H1 (cell line): ENCODE data around the gene AGAP1. TPM values are rescaled to one million over a fixed set of nuclear protein-coding genes. Genes with fewer than 3 reads are reported as not detected.

Experiments used
- CTCF ChIA-PET: fragments of 300-600 bp; sonication (Branson Sonifier 250); formaldehyde crosslinking; loops from one replicate; lab custom pipeline; 2021; ENCODE audit not compliant: partially characterized antibody; lab: Charles Lee
- POLR2A ChIA-PET: fragments of 300-600 bp; sonication (Branson Sonifier 250); formaldehyde crosslinking; loops from one replicate; lab custom pipeline; 2021; ENCODE audit warnings: inconsistent platforms; ENCODE audit not compliant: partially characterized antibody; lab: Charles Lee
- DNase-seq, 2 experiments: peaks; one replicate each; pipeline versions ENCODE4 v3.0.0 to v3.0.0-alpha.2; 2010 to 2022; ENCODE audit warnings: low spot score in 2 of 2, low read depth in 1 of 2, mixed read lengths in 1 of 2
- FAIRE-seq: peaks from 2 replicates; lab custom pipeline; 2011; peaks lifted over from hg19 to GRCh38; lab: Jason Lieb, UNC
- H2AFZ ChIP-seq: 2 replicates; pipeline ENCODE4 v1.8.1; 2012; ENCODE audit warnings: low read length, inconsistent platforms
- H2AK5ac ChIP-seq: 2 replicates; pipeline ENCODE4 v1.6.1; 2013; ENCODE audit warnings: low read depth, low read length
- H2BK120ac ChIP-seq: replicated peaks from 2 replicates; pipeline ENCODE3; 2013; ENCODE audit warnings: low read depth, low read length, inconsistent platforms
- H2BK12ac ChIP-seq: 2 replicates; pipeline ENCODE4 v1.6.1; 2013; ENCODE audit warnings: low read depth, low read length
- H2BK15ac ChIP-seq: 2 replicates; pipeline ENCODE4 v1.6.1; 2013; ENCODE audit warnings: low read length
- H2BK20ac ChIP-seq: 2 replicates; pipeline ENCODE4 v1.6.1; 2013; ENCODE audit warnings: low read length
- H2BK5ac ChIP-seq: 2 replicates; pipeline ENCODE4 v1.6.1; 2013; ENCODE audit warnings: low read depth, low read length
- H3K14ac ChIP-seq: 2 replicates; pipeline ENCODE4 v1.6.1; 2013; ENCODE audit warnings: inconsistent platforms; ENCODE audit not compliant: insufficient read length
- H3K18ac ChIP-seq: 2 replicates; pipeline ENCODE4 v1.6.1; 2013; ENCODE audit warnings: low read length; ENCODE audit errors: extremely low read depth
- H3K23ac ChIP-seq: 2 replicates; pipeline ENCODE4 v1.6.1; 2013; ENCODE audit warnings: inconsistent platforms; ENCODE audit not compliant: insufficient read length
- H3K23me2 ChIP-seq: 2 replicates; pipeline ENCODE4 v1.6.1; 2013; ENCODE audit warnings: low read depth, low read length
- H3K27ac ChIP-seq: 2 replicates; pipeline ENCODE4 v1.6.1; 2011; ENCODE audit warnings: low read depth, low read length, inconsistent platforms
- H3K27me3 ChIP-seq, 4 experiments: replicated peaks in 1 of 4; 1 replicate in 1 of 4; 2 replicates in 3 of 4; pipeline versions ENCODE4 v1.6.1 to v1.8.1; 2011 to 2013; ENCODE audit warnings: low read length in 3 of 4, mild to moderate bottlenecking in 3 of 4, inconsistent platforms in 2 of 4, mixed read lengths in 2 of 4, moderate library complexity in 1 of 4; ENCODE audit not compliant: control insufficient read depth in 3 of 4, insufficient read depth in 3 of 4; ENCODE audit errors: extremely low read depth in 1 of 4
- H3K36me3 ChIP-seq, 4 experiments: 2 replicates each; pipeline versions ENCODE4 v1.6.1 to v1.8.1; 2011 to 2013; ENCODE audit warnings: mild to moderate bottlenecking in 4 of 4, low read length in 3 of 4, moderate library complexity in 2 of 4, control low read depth in 1 of 4, inconsistent platforms in 1 of 4; ENCODE audit not compliant: insufficient read depth in 4 of 4, control insufficient read depth in 2 of 4
- H3K4ac ChIP-seq: replicated peaks from 2 replicates; pipeline ENCODE3; 2013; ENCODE audit warnings: low read length, low read depth, mixed read lengths, inconsistent platforms; ENCODE audit not compliant: insufficient read length
- H3K4me1 ChIP-seq, 4 experiments: replicated peaks in 1 of 4; 1 replicate in 1 of 4; 2 replicates in 3 of 4; pipeline versions ENCODE4 v1.6.1 to v1.8.1; 2011 to 2013; ENCODE audit warnings: low read length in 3 of 4, inconsistent platforms in 2 of 4, mixed read lengths in 1 of 4; ENCODE audit not compliant: insufficient read depth in 4 of 4, control insufficient read depth in 3 of 4
- H3K4me2 ChIP-seq, 2 experiments: 2 replicates each; pipeline versions ENCODE4 v1.6.1 to v1.8.1; 2011 to 2013; ENCODE audit warnings: low read depth in 2 of 2, low read length in 2 of 2, control low read depth in 1 of 2, inconsistent platforms in 1 of 2, mild to moderate bottlenecking in 1 of 2; ENCODE audit not compliant: insufficient read depth in 1 of 2
- H3K4me3 ChIP-seq, 4 experiments: fragments of 200-600, 300-600 bp in 1 of 4; sonication (generic), shearing (Covaris generic), sonication (Bioruptor Twin) in 1 of 4; 2 replicates each; pipeline versions ENCODE4 v1.5.1 to v1.8.1; 2011 to 2016; ENCODE audit warnings: low read length in 4 of 4, low read depth in 3 of 4, control low read depth in 2 of 4, inconsistent platforms in 2 of 4, mild to moderate bottlenecking in 2 of 4, mixed read lengths in 1 of 4, moderate library complexity in 1 of 4; ENCODE audit not compliant: insufficient read depth in 2 of 4; ENCODE audit errors: extremely low read depth in 1 of 4
- H3K56ac ChIP-seq: replicated peaks from 2 replicates; pipeline ENCODE3; 2013; ENCODE audit warnings: low read depth, mild to moderate bottlenecking, mixed read lengths, low read length, inconsistent platforms; ENCODE audit not compliant: insufficient read length
- H3K79me1 ChIP-seq: 2 replicates; pipeline ENCODE4 v1.6.1; 2013; ENCODE audit warnings: low read depth, low read length, control low read depth
- H3K79me2 ChIP-seq, 2 experiments: 2 replicates each; pipeline versions ENCODE4 v1.6.1 to v1.8.1; 2012 to 2013; ENCODE audit warnings: low read length in 2 of 2, mild to moderate bottlenecking in 2 of 2, inconsistent platforms in 1 of 2; ENCODE audit not compliant: insufficient read depth in 2 of 2, control insufficient read depth in 1 of 2
- H3K9ac ChIP-seq, 4 experiments: replicated peaks in 1 of 4; 1 replicate in 1 of 4; 2 replicates in 3 of 4; pipeline versions ENCODE4 v1.6.1 to v1.8.1; 2011 to 2013; ENCODE audit warnings: low read depth in 3 of 4, low read length in 3 of 4, control low read depth in 2 of 4, mild to moderate bottlenecking in 2 of 4, moderate library complexity in 2 of 4, inconsistent platforms in 1 of 4; ENCODE audit errors: extremely low read depth in 1 of 4
- H3K9me3 ChIP-seq, 2 experiments: 2 replicates each; pipeline versions ENCODE4 v1.6.1 to v1.8.1; 2012 to 2013; ENCODE audit warnings: mild to moderate bottlenecking in 2 of 2, moderate library complexity in 2 of 2, control low read depth in 1 of 2, inconsistent platforms in 1 of 2, low read depth in 1 of 2, low read length in 1 of 2, mixed read lengths in 1 of 2; ENCODE audit not compliant: insufficient read depth in 2 of 2
- H4K20me1 ChIP-seq, 2 experiments: replicated peaks in 1 of 2; 2 replicates each; pipeline versions ENCODE3 to v1.8.1; 2011 to 2013; ENCODE audit warnings: inconsistent platforms in 2 of 2, low read length in 2 of 2, mild to moderate bottlenecking in 1 of 2; ENCODE audit not compliant: insufficient read depth in 2 of 2, control insufficient read depth in 1 of 2
- H4K5ac ChIP-seq: 2 replicates; pipeline ENCODE4 v1.6.1; 2013; ENCODE audit warnings: low read length, low read depth, mixed read lengths, inconsistent platforms; ENCODE audit not compliant: insufficient read length
- H4K8ac ChIP-seq: 2 replicates; pipeline ENCODE4 v1.8.0; 2013; ENCODE audit warnings: mild to moderate bottlenecking, moderate library complexity, low read length, inconsistent platforms; ENCODE audit not compliant: insufficient read depth; ENCODE audit errors: extremely low read depth
- H4K91ac ChIP-seq: replicated peaks from 2 replicates; pipeline ENCODE3; 2013; ENCODE audit warnings: low read length, mixed read lengths, inconsistent platforms; ENCODE audit not compliant: insufficient read length
- ASH2L ChIP-seq: fragments of 200-600, 300-600 bp; sonication (generic); IDR thresholded peaks from one replicate; pipeline ENCODE4 v1.7.1; 2017; ENCODE audit warnings: low read length
- BACH1 ChIP-seq: IDR thresholded peaks from 2 replicates; pipeline ENCODE4 v1.6.1; 2012; ENCODE audit warnings: low read length, improper control_type of control experiment
- CHD2 ChIP-seq: IDR thresholded peaks from 2 replicates; pipeline ENCODE4 v1.6.1; 2012; ENCODE audit warnings: low read length, improper control_type of control experiment
- GTF2F1 ChIP-seq: IDR thresholded peaks from 2 replicates; pipeline ENCODE4 v1.6.1; 2012; ENCODE audit warnings: low read depth, low read length, improper control_type of control experiment, borderline replicate concordance
- NRF1 ChIP-seq: IDR thresholded peaks from 2 replicates; pipeline ENCODE4 v1.6.1; 2011; ENCODE audit warnings: mild to moderate bottlenecking, low read depth, low read length, improper control_type of control experiment
- PHF8 ChIP-seq: fragments of 200-600 bp; sonication (generic); conservative IDR thresholded peaks from 2 replicates; pipeline ENCODE4 v1.7.1; 2012; ENCODE audit warnings: low read depth, mild to moderate bottlenecking, inconsistent platforms, low read length, moderate library complexity
- RBBP5 ChIP-seq: IDR thresholded peaks from 2 replicates; pipeline ENCODE4 v1.7.1; 2012; ENCODE audit warnings: low read depth, mild to moderate bottlenecking, inconsistent platforms, low read length, moderate library complexity, borderline replicate concordance
- SUZ12 ChIP-seq: fragments of 200-600 bp; sonication (generic); IDR thresholded peaks from 2 replicates; pipeline ENCODE4 v1.6.1; 2012; ENCODE audit warnings: mild to moderate bottlenecking, inconsistent platforms, low read length, moderate library complexity, mixed read lengths
- TCF12 ChIP-seq: IDR thresholded peaks from 2 replicates; pipeline ENCODE4 v1.6.1; 2011; ENCODE audit warnings: low read depth, mild to moderate bottlenecking, low read length
- WGBS, 2 experiments: shearing (Covaris generic) in 1 of 2; methylation state at CpG; one replicate each; pipeline versions ENCODE4 v1.1.6 to v1.1.7; 2013 to 2015; ENCODE audit warnings: low lambda C conversion rate in 2 of 2, mixed read lengths in 2 of 2, inconsistent platforms in 1 of 2, low coverage in 1 of 2, missing lambda C conversion rate in 1 of 2; ENCODE audit not compliant: insufficient replicate concordance in 2 of 2, insufficient coverage in 1 of 2, insufficient read length in 1 of 2; ENCODE audit errors: extremely low coverage in 1 of 2, missing lambda C conversion rate in 1 of 2; 5-methylcytosine and 5-hydroxymethylcytosine counted together
- polyA plus RNA-seq, 7 experiments: library from polyadenylated mRNA; depleted of rRNA in 3 of 7; stranded (reverse) in 5 of 7; unstranded in 2 of 7; fragments of >200 nt in 5 of 7; fragments of 200-250 nt in 2 of 7; gene quantifications; 1 replicate in 5 of 7; 2 replicates in 1 of 7; 4 replicates in 1 of 7; pipeline versions ENCODE4 v1.2.1 to v1.2.3, GENCODE V29; 2011 to 2013; ENCODE audit warnings: missing spikeins in 2 of 7, mixed read lengths in 2 of 7
- total RNA-seq: library from RNA; stranded (reverse); fragmentation: NEBNext Ultra II Directional; extraction: Animal tissue kit (Norgen Biotek cat#: 25700); gene quantifications from 2 replicates; pipeline ENCODE4 v1.2.1, GENCODE V29; 2021
- TF ChIP-seq, protein P1 (sequence below): IDR thresholded peaks from 2 replicates; pipeline ENCODE4 v1.6.1; 2012; ENCODE audit warnings: inconsistent platforms
- TF ChIP-seq, protein P2 (sequence below): IDR thresholded peaks from 2 replicates; pipeline ENCODE4 v1.6.1; 2012; ENCODE audit warnings: inconsistent platforms
- TF ChIP-seq, protein P3 (sequence below): IDR thresholded peaks from 2 replicates; pipeline ENCODE4 v1.6.1; 2012; ENCODE audit warnings: low read length, inconsistent platforms

AGAP1 gene
- total and polyA plus RNA-seq, 2 of the 8 experiments (the other 6 are each of a cell fraction or from before 2014, with no cell fraction given) = 18.1 to 39.4 TPM

DNA sequence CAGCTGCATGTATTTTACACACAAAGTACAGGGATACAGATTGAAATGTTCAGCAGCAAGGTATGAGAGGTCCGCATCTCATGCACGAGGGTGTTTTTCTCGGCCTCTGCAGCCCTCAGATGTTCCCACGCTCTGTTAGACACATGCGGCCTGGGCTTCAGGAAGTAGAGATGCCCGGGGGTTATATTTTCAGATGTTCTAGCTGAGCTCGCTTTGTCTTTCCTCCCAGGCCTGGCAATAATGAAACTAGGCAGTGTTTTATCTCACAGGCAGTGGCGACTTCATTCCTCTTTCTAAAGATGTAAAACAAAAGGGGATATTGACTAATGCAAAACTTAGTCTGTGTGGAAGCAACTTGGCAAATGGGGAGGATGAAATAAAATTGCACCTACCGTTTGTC lies 483.6 kb downstream of the AGAP1 start:
- H4K20me1 ChIP-seq = no peaks in the 10 kb centered on the region
- no peak overlapping the region for H2BK20ac ChIP-seq
- H3K23me2 ChIP-seq = no peaks in the 10 kb centered on the region
- CTCF ChIA-PET = interaction anchor here (0.7 to 2.3 kb wide), 9 partner anchors 10 to 204 kb away, joined by 3 to 15 read pairs (median 4); no protein-coding TSS in a partner anchor
- DNase-seq (no peak), FAIRE-seq (no peak)
- no peak overlapping the region for H3K23ac ChIP-seq
- no peak overlapping the region for H2BK5ac ChIP-seq
- H3K4me2 ChIP-seq = no peak overlapping the region
- 93% methylated on average over 9 of the region's 9 CpGs; no CpG with 5 or more reads in 1 of the 2 experiments for whole genome bisulfite sequencing, 2 experiments
- H3K4ac ChIP-seq = no peak overlapping the region
- no peak overlapping the region for H2BK15ac ChIP-seq
- H2BK120ac ChIP-seq = no peak overlapping the region
- POLR2A ChIA-PET = interaction anchor here (1.5 kb wide), 1 partner anchor 9 kb away, joined by 3 read pairs; no protein-coding TSS in a partner anchor
- H3K4me1 ChIP-seq = no peaks in the 10 kb centered on the region
- no peaks in the 10 kb centered on the region for H3K27me3 ChIP-seq
- H3K79me2 ChIP-seq = no peaks in the 10 kb centered on the region
- no peak overlapping the region for H4K91ac ChIP-seq
- H4K8ac ChIP-seq = no peak overlapping the region
- no peak overlapping the region for H3K18ac ChIP-seq
- no peak overlapping the region for H2AK5ac ChIP-seq
- no peak overlapping the region for H3K4me3 ChIP-seq
- no peak overlapping the region for H3K14ac ChIP-seq
- H3K9me3 ChIP-seq = no peaks in the 10 kb centered on the region
- H3K36me3 ChIP-seq = no peaks in the 10 kb centered on the region
- H2AFZ ChIP-seq = no peak overlapping the region
- no peak overlapping the region for H2BK12ac ChIP-seq
- no peak overlapping the region for H3K27ac ChIP-seq
- H3K56ac ChIP-seq = no peak overlapping the region
- no peaks in the 10 kb centered on the region for H3K79me1 ChIP-seq
- H4K5ac ChIP-seq = no peak overlapping the region
- H3K9ac ChIP-seq = no peak overlapping the region
- TF ChIP-seq TCF12 = no peak
- TF ChIP-seq RBBP5 = no peak
- TF ChIP-seq, protein P1, sequence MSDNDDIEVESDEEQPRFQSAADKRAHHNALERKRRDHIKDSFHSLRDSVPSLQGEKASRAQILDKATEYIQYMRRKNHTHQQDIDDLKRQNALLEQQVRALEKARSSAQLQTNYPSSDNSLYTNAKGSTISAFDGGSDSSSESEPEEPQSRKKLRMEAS = no peak
- TF ChIP-seq ASH2L = no peak
- TF ChIP-seq, protein P2, sequence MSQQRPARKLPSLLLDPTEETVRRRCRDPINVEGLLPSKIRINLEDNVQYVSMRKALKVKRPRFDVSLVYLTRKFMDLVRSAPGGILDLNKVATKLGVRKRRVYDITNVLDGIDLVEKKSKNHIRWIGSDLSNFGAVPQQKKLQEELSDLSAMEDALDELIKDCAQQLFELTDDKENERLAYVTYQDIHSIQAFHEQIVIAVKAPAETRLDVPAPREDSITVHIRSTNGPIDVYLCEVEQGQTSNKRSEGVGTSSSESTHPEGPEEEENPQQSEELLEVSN = no peak
- TF ChIP-seq PHF8 = no peak
- TF ChIP-seq GTF2F1 = no peak
- no peak for TF ChIP-seq SUZ12
- TF ChIP-seq BACH1 = no peak
- TF ChIP-seq, protein P3, sequence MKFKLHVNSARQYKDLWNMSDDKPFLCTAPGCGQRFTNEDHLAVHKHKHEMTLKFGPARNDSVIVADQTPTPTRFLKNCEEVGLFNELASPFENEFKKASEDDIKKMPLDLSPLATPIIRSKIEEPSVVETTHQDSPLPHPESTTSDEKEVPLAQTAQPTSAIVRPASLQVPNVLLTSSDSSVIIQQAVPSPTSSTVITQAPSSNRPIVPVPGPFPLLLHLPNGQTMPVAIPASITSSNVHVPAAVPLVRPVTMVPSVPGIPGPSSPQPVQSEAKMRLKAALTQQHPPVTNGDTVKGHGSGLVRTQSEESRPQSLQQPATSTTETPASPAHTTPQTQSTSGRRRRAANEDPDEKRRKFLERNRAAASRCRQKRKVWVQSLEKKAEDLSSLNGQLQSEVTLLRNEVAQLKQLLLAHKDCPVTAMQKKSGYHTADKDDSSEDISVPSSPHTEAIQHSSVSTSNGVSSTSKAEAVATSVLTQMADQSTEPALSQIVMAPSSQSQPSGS = no peak
- no peak for TF ChIP-seq NRF1
- no peak for TF ChIP-seq CHD2
